ENCODE results near the gene MAJIN. TPM values are rescaled to one million over a fixed set of nuclear protein-coding genes. Genes with fewer than 3 reads are reported as not detected.

The MAJIN gene
- total RNA-seq, 4 donors from 2014 or later, result not detected

DNA sequence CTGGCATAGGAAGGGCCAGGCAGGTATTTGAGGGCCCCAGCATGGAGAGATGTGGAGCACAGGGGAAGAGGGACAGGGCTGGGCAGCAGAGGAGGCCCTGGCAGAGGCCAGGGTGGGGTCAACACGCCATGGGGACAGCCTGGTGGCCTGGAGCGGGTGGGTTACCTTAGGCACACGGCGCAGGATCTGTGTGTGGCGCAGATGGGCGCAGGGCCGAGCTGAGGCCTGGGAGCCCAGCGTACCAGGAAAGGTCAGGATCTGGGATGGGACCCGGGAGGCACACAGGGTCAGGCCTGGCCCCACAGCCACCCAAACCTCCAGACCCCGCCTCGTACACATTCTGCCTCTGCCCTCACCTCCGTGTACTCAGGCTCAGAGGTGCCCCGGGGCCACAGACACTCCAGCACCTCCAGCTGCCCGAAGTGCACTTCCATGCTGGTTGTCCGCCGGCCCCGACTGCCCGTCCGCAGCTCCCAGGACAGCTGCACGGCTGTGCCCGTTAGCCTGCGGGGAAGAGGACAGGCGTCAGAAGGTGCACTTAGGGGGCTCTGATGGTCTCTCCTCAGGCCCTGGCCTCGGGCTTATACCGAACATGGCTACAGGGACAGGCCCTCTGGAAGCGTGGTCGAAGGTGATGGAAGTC is 61.3 kb downstream of the MAJIN start:
- H3K9me3 ChIP-seq, result no peaks in the 10 kb centered on the region
- peaks cover 4 to 7% (median 5%) of the 10 kb centered on the region in 3 donors for H3K4me1 ChIP-seq
- TF ChIP-seq, protein P1, sequence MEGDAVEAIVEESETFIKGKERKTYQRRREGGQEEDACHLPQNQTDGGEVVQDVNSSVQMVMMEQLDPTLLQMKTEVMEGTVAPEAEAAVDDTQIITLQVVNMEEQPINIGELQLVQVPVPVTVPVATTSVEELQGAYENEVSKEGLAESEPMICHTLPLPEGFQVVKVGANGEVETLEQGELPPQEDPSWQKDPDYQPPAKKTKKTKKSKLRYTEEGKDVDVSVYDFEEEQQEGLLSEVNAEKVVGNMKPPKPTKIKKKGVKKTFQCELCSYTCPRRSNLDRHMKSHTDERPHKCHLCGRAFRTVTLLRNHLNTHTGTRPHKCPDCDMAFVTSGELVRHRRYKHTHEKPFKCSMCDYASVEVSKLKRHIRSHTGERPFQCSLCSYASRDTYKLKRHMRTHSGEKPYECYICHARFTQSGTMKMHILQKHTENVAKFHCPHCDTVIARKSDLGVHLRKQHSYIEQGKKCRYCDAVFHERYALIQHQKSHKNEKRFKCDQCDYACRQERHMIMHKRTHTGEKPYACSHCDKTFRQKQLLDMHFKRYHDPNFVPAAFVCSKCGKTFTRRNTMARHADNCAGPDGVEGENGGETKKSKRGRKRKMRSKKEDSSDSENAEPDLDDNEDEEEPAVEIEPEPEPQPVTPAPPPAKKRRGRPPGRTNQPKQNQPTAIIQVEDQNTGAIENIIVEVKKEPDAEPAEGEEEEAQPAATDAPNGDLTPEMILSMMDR (IDR thresholded peaks at IDR 0.05), result no peak
- TF ChIP-seq POLR2A (IDR thresholded peaks at IDR 0.05), result no peak
- intact Hi-C loops (cut with DNase I), result no loop called here
- no peak overlapping the region for H3K4me3 ChIP-seq
- no peak overlapping the region for H3K27ac ChIP-seq
- no peak for DNase-seq
- 89 to 95% methylated on average over 6 to 19 of the region's 27 CpGs for WGBS, 2 donors
- H3K36me3 ChIP-seq, result peaks cover 58 to 94% (median 69%) of the 10 kb centered on the region in 3 donors
- no peaks in the 10 kb centered on the region for H3K27me3 ChIP-seq

DNA sequence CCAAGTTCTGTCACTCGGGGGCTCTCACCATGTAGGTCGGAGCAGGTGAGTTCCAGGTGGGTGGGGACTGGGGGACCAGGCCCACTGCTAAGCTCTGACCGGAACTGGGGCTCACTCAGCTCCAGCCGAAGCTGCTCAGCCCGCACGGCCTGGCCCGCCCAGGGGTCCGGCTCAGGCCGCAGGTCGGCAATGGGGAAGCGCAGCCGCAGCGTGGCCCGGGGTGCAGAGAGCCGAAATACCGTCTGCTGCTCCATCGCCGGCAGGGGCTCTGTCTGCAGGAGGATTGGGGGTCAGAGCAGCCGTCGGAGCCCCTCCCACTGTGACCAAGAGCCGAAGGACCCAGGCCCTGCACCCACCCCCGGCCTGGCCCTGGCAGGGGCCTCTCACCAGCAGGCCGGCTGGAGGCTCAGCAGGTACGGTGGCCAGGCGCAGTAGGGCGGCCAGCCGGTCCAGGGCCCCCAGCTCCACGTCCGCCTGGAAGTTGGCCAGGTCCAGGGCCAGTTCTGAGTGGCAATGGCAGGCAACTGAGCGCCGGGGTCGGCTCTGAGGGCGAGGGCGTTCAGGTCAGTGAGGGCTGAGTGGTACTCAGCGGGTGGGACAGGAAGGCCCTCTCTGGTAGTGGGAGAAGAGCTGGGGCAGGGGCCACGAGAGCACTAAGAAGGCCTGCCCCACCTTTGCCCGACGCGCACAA is 62.1 kb downstream of the MAJIN start:
- H3K4me1 ChIP-seq, result no peaks in the 10 kb centered on the region
- no peak for TF ChIP-seq POLR2A (IDR thresholded peaks at IDR 0.05)
- TF ChIP-seq, protein P1 (IDR thresholded peaks at IDR 0.05), result no peak
- no peak overlapping the region for H3K27ac ChIP-seq
- WGBS, 2 donors, result 81 to 91% methylated on average over 5 of the region's 39 CpGs
- DNase-seq, result no peak
- no peaks in the 10 kb centered on the region for H3K9me3 ChIP-seq
- intact Hi-C loops (cut with DNase I), result no loop called here
- no peaks in the 10 kb centered on the region for H3K27me3 ChIP-seq
- H3K36me3 ChIP-seq, result peaks cover 58 to 100% (median 75%) of the 10 kb centered on the region in 3 donors
- no peak overlapping the region for H3K4me3 ChIP-seq

DNA sequence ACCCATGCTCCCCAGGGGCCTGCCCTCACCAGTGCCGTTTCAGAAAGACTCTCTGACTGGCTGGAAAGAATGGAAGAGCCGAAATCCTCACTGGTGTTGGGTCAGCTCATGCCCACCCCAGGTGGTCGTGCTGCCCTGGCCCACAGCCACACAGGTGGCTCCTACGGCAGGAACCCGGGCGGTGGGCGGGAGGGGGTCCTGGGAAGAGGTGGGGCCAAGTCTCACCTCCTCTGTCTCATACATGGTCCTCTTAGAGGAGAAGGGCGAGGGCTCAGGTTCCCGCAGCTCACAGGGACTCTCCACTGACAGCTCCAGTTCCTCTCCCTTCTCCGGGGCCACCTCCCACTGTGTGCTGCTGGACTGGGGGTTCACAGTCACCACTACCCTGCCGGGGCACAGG is 63.1 kb downstream of the MAJIN start:
- TF ChIP-seq, protein P1 (IDR thresholded peaks at IDR 0.05), result no peak
- DNase-seq, result no peak
- no peak overlapping the region for H3K27ac ChIP-seq
- no peaks in the 10 kb centered on the region for H3K27me3 ChIP-seq
- 91 to 92% methylated on average over 2 to 11 of the region's 11 CpGs for WGBS, 2 donors
- intact Hi-C loops (cut with DNase I), result no loop called here
- peaks cover 51 to 100% (median 70%) of the 10 kb centered on the region in 3 donors for H3K36me3 ChIP-seq
- no peak overlapping the region for H3K4me3 ChIP-seq
- no peaks in the 10 kb centered on the region for H3K4me1 ChIP-seq
- H3K9me3 ChIP-seq, result no peaks in the 10 kb centered on the region

DNA sequence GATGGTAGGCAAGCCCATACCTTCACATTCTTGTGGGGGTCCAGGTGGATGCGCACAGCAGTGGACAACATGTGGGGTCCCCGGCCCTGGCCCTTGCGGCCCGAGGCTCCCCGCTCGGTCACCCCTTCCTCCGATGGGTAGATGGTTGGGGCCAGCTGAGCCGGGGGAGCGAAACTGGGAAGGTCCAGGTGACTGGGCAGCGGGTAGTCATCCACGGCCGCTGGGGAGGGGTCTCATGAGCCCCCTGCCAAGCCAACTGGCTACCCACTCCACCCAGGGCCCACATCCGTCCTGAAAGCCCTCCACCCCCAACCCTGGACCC is 65.6 kb downstream of the MAJIN start:
- intact Hi-C loops (cut with DNase I), result no loop called here
- WGBS, 2 donors, result 89% methylated on average over 7 of the region's 13 CpGs; no CpG with 5 or more reads in 1 of the 2 donors
- Histone ChIP-seq H3K9me3 (no peaks in the 10 kb centered on the region), H3K27me3 (no peaks in the 10 kb centered on the region), H3K36me3 (peaks cover 47 to 100% (median 68%) of the 10 kb centered on the region in 3 donors), H3K4me1 (no peaks in the 10 kb centered on the region), H3K4me3 (no peak overlapping the region), H3K27ac (no peak overlapping the region)
- TF ChIP-seq, protein P1 (IDR thresholded peaks at IDR 0.05), result no peak
- TF ChIP-seq POLR2A (IDR thresholded peaks at IDR 0.05), result no peak
- no peak for DNase-seq

DNA sequence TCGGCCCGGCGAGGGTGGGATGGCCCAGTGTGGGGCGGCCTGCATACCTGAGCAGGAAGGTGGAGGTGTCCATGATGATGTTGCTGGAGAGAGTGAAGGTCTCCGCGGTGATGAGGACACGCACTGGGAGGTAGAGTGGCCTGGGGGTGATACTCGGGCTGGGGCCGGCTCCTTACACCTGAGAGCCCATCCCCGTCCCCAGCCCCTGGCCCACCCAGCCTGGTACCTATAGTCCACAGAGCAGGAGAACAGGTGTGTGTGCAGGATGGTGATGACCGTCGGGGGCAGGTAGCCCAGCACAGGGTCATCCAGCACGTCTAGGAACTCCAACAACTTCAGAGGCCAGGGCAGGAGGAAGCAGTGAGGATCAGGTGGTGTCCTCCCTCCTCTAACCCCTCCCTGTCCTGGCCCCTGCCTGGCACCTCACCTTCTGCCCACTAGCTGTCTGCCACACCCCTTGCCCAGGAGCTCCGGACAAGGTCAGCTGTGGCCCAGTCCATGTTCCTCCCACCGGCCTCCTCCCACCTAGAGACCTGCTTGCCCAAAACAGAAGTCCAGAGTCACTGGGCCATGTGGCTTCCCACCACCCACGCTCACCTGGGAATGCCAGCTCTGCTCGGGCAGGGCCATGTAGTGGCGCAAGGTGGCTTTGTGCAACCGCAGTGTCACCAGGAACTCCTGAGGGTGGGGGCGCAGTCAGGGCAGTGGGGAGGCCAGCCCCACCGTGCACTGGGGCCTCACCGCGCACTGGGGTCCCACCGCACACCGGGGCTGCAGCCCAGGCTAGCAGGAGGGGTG is 66.2 kb downstream of the MAJIN start:
- Histone ChIP-seq H3K27me3 (no peaks in the 10 kb centered on the region), H3K36me3 (peaks cover 42 to 100% (median 63%) of the 10 kb centered on the region in 3 donors), H3K9me3 (no peaks in the 10 kb centered on the region), H3K27ac (no peak overlapping the region), H3K4me3 (no peak overlapping the region), H3K4me1 (peaks cover 0 to under 1% (median 0%) of the 10 kb centered on the region in 3 donors)
- TF ChIP-seq POLR2A (IDR thresholded peaks at IDR 0.05), result no peak
- TF ChIP-seq, protein P1 (IDR thresholded peaks at IDR 0.05), result no peak
- intact Hi-C loops (cut with DNase I), result no loop called here
- no peak for DNase-seq
- 97 to 100% methylated on average over 3 to 11 of the region's 25 CpGs for WGBS, 2 donors

All from esophagus squamous epithelium (tissue), 5 donors.